SW480 (cell line): ENCODE results near the gene MEGF11.

Experiments used
- DNase-seq: peaks from one replicate; pipeline ENCODE4 v3.0.0-alpha.2; 2016; ENCODE audit warnings: low spot score

MEGF11 gene

GRCh38 chr15:66253418-66254088 is at the start of gene MEGF11:
MEGF11 (minus strand) TSS chr15:66253750; CDS start chr15:66128403, 125,347 bp downstream.
- peak; percentile 16 for DNase-seq

- DNase-seq = no peak
These were observed 49.1 kb upstream of the MEGF11 start for GRCh38 chr15:66302489-66303278.

- no peak for DNase-seq
These were observed 45.3 kb upstream of the MEGF11 start for GRCh38 chr15:66298803-66299251.

GRCh38 chr15:66296186-66296585 is 42.6 kb upstream of the MEGF11 start:
- DNase-seq = no peak

- no peak for DNase-seq
These were observed 41.3 kb upstream of the MEGF11 start for GRCh38 chr15:66294932-66295235.

- DNase-seq = peak; percentile 75
These were observed 40.8 kb upstream of the MEGF11 start for GRCh38 chr15:66294157-66294931.

- DNase-seq = peak; percentile 55
These were observed 40.0 kb upstream of the MEGF11 start, which contains the start of gene DIS3L for GRCh38 chr15:66293419-66294156. DIS3L (plus strand) TSS chr15:66293568; CDS start chr15:66293597, 29 bp downstream.

- peak; percentile 67 for DNase-seq
These were observed 39.2 kb upstream of the MEGF11 start for GRCh38 chr15:66292571-66293418.

GRCh38 chr15:66291816-66292570 is 38.4 kb upstream of the MEGF11 start:
- DNase-seq = no peak

GRCh38 chr15:66290518-66290917 is 37.0 kb upstream of the MEGF11 start:
- peak; percentile 63 for DNase-seq

- no peak for DNase-seq
These were observed 36.5 kb upstream of the MEGF11 start for GRCh38 chr15:66290007-66290406.

GRCh38 chr15:66288551-66289185 is 35.1 kb upstream of the MEGF11 start:
- DNase-seq = no peak

GRCh38 chr15:66288093-66288492 is 34.5 kb upstream of the MEGF11 start:
- DNase-seq = no peak

- DNase-seq = no peak
These were observed 34.0 kb upstream of the MEGF11 start for GRCh38 chr15:66287461-66288057.

GRCh38 chr15:66285533-66286280 is 32.2 kb upstream of the MEGF11 start:
- no peak for DNase-seq

GRCh38 chr15:66284271-66284670 is 30.7 kb upstream of the MEGF11 start:
- DNase-seq = no peak

GRCh38 chr15:66278671-66279070 is 25.1 kb upstream of the MEGF11 start:
- no peak for DNase-seq

GRCh38 chr15:66278056-66278455 is 24.5 kb upstream of the MEGF11 start:
- no peak for DNase-seq

- no peak for DNase-seq
These were observed 23.0 kb upstream of the MEGF11 start for GRCh38 chr15:66276546-66276945.
